Hepatocyte (in vitro differentiated cells): ENCODE data around the gene EGLN1.

Experiments
- CTCF ChIP-seq: fragments of 200-600 bp; sonication (generic); IDR thresholded peaks from 2 replicates; pipeline ENCODE4 v1.5.1; 2016; ENCODE audit warnings: antibody characterized with exemption, mild to moderate bottlenecking; ENCODE audit not compliant: poor library complexity
- EZH2 ChIP-seq: fragments of 200-600 bp; sonication (generic); IDR thresholded peaks from 2 replicates; pipeline ENCODE4 v1.6.1; 2016; ENCODE audit warnings: antibody characterized with exemption, mild to moderate bottlenecking, borderline replicate concordance
- EZH2phosphoT487 ChIP-seq: fragments of 200-600 bp; sonication (generic); IDR thresholded peaks from one replicate; pipeline ENCODE4 v1.6.1; 2018; ENCODE audit warnings: antibody characterized with exemption, mild to moderate bottlenecking, low read depth, moderate library complexity; ENCODE audit not compliant: unreplicated experiment, severe bottlenecking

DNA sequence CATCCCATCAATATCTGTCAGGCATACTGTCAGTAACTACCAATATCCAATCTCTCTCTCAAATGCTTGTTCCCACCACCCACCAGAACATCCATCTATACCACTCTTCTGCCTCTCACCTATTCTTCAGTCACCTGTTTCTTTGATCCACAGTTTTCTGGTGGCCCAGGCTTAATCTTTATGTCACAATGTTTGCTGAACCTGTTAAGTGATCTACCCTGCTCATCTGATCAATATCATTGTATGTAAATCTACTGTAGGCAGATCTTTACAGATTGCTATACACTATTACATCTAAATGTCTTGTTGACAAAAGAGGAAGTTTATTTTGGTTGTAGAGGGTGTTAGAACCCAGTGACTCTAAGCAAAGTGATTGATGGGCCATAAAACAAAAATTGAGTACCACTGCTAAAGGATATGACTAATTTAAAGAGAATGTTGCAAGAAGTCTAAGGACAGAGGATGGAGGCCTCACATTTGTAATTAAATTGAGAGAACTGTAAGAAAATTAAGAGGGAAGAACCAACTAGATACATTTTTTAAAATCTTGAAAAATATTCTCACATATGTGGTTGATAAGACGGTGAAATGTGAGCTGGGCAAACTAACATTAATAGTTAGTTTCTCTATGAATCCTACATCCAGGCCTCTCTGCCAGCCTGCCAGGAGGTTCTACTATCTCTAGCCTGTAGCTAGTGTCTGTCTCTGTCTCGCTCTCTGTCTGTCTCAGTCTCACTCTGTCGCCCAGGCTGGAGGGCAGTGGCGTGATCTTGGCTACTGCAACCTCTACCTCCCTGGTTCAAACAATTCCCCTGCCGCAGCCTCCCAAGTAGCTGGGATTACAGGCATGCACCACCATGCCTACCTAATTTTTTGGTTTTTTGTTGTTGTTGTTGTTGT lies 34.1 kb downstream of the EGLN1 start:
- TF ChIP-seq EZH2: no peak
- TF ChIP-seq CTCF: no peak
- no peak for TF ChIP-seq EZH2phosphoT487
